K562 (cell line): ENCODE measurements around the gene ZNF775. TPM values are rescaled to one million over a fixed set of nuclear protein-coding genes. Genes with fewer than 3 reads are reported as not detected.

Experiments used
- ATAC-seq: fragments of 200-7000 bp; cut with Tn5 transposase; 3 replicates; pipeline ENCODE4 v1.9.1; 2020; ENCODE audit warnings: moderate library complexity
- BruUV-seq: library from RNA; stranded (reverse); fragments of 400-500 nt; replicated peaks from 2 replicates; lab custom pipeline; 2021; lab: Mats Ljungman, UMichigan
- CTCF ChIA-PET: fragments of 300-600 bp; formaldehyde crosslinking; extraction: SDS; loops from one replicate; lab custom pipeline; 2021; ENCODE audit warnings: low intra/inter-chr PET ratio; lab: Yijun Ruan, JAX
- POLR2A ChIA-PET: fragments of 300-600, 350-650 bp; sonication (Branson Sonifier 250); formaldehyde crosslinking; extraction: SDS; loops from one replicate; lab custom pipeline; 2021; ENCODE audit warnings: antibody characterized with exemption, inconsistent platforms; lab: Yijun Ruan, JAX
- DNase-seq, 4 experiments: peaks; one replicate each; pipeline versions ENCODE4 v3.0.0 to v3.0.0-alpha.2; 2011 to 2018; ENCODE audit warnings: low spot score in 3 of 4, mixed read lengths in 3 of 4; ENCODE audit errors: extremely low read depth in 1 of 4
- FAIRE-seq: peaks from 2 replicates; lab custom pipeline; 2011; peaks lifted over from hg19 to GRCh38; lab: Jason Lieb, UNC
- H2AFZ ChIP-seq: 2 replicates; pipeline ENCODE4 v1.6.0; 2011; ENCODE audit warnings: low read depth, low read length, control low read depth, inconsistent platforms
- H3K27ac ChIP-seq: fragments of 200-600 bp; 3 replicates; pipeline ENCODE4 v1.8.0; 2011; ENCODE audit warnings: low read depth, mild to moderate bottlenecking, control low read depth, inconsistent platforms, low read length, moderate library complexity, mixed read lengths; ENCODE audit errors: extremely low read depth
- H3K27me3 ChIP-seq, 2 experiments: fragments of 300-600 bp in 1 of 2; 2 replicates in 1 of 2; 3 replicates in 1 of 2; pipeline versions ENCODE4 v1.6.0 to v1.8.0; 2011; ENCODE audit warnings: inconsistent platforms in 2 of 2, low read length in 2 of 2, mild to moderate bottlenecking in 1 of 2, mixed read lengths in 1 of 2, moderate library complexity in 1 of 2; ENCODE audit not compliant: control insufficient read depth in 2 of 2, insufficient read depth in 2 of 2
- H3K36me3 ChIP-seq: fragments of 300-600 bp; 3 replicates; pipeline ENCODE4 v1.8.0; 2011; ENCODE audit warnings: mild to moderate bottlenecking, low read length, inconsistent platforms; ENCODE audit not compliant: control insufficient read depth, insufficient read depth
- H3K4me1 ChIP-seq, 2 experiments: fragments of 200-600 bp in 1 of 2; replicated peaks in 1 of 2; 2 replicates in 1 of 2; 3 replicates in 1 of 2; pipeline versions ENCODE4 v1.5.1 to v1.8.0; 2011; ENCODE audit warnings: inconsistent platforms in 2 of 2, low read length in 2 of 2, mild to moderate bottlenecking in 1 of 2, mixed read lengths in 1 of 2, moderate library complexity in 1 of 2; ENCODE audit not compliant: control insufficient read depth in 2 of 2, insufficient read depth in 2 of 2
- H3K4me2 ChIP-seq: 2 replicates; pipeline ENCODE4 v1.6.1; 2011; ENCODE audit warnings: low read length, control low read depth, inconsistent platforms, mixed read lengths; ENCODE audit not compliant: insufficient read depth
- H3K4me3 ChIP-seq: fragments of 200-600 bp; sonication (generic), shearing (Covaris generic); 2 replicates; pipeline ENCODE4 v1.5.1; 2016; ENCODE audit warnings: control low read depth, inconsistent platforms
- H3K79me2 ChIP-seq: fragments of 200-600 bp; 3 replicates; pipeline ENCODE4 v1.8.0; 2011; ENCODE audit warnings: low read length, inconsistent platforms; ENCODE audit not compliant: control insufficient read depth, insufficient read depth
- H3K9ac ChIP-seq, 2 experiments: 2 replicates each; pipeline versions ENCODE4 v1.6.0 to v1.6.1; 2011; ENCODE audit warnings: low read depth in 2 of 2, low read length in 2 of 2, control low read depth in 1 of 2, inconsistent platforms in 1 of 2, mild to moderate bottlenecking in 1 of 2, mixed read lengths in 1 of 2; ENCODE audit not compliant: insufficient read depth in 1 of 2
- H3K9me1 ChIP-seq: one replicate; pipeline ENCODE4 v1.6.0; 2011; ENCODE audit warnings: inconsistent platforms, mild to moderate bottlenecking, low read length, moderate library complexity; ENCODE audit not compliant: control insufficient read depth, insufficient read depth
- H3K9me3 ChIP-seq: replicated peaks from 2 replicates; pipeline ENCODE4 v1.5.1; 2011; ENCODE audit warnings: low read depth, low read length, inconsistent platforms; ENCODE audit not compliant: control insufficient read depth, insufficient read depth
- H4K20me1 ChIP-seq: replicated peaks from 2 replicates; pipeline ENCODE4 v1.6.1; 2011; ENCODE audit warnings: low read length, inconsistent platforms, mixed read lengths; ENCODE audit not compliant: control insufficient read depth, insufficient read depth
- DIDO1 ChIP-seq: fragments of 450-650 bp; IDR thresholded peaks from 2 replicates; pipeline ENCODE4 v1.6.1; 2016; ENCODE audit warnings: low read depth, missing biosample characterization, missing genetic modification characterization
- ELF2 ChIP-seq: fragments of 250-450 bp; sonication (Bioruptor Pico); IDR thresholded peaks from 2 replicates; pipeline ENCODE4 v1.5.0; 2021; ENCODE audit warnings: mild to moderate bottlenecking
- GMEB1 ChIP-seq: fragments of 250-450 bp; sonication (Bioruptor Pico); IDR thresholded peaks from 2 replicates; pipeline ENCODE4 v1.4.0; 2020; ENCODE audit warnings: mild to moderate bottlenecking
- IFI16 ChIP-seq: fragments of 250-450 bp; sonication (Bioruptor Pico); IDR thresholded peaks from 2 replicates; pipeline ENCODE4 v2.1.2; 2022; ENCODE audit warnings: mild to moderate bottlenecking, inconsistent platforms
- KLF6 ChIP-seq: fragments of 250-450 bp; sonication (Bioruptor Pico); IDR thresholded peaks from 2 replicates; pipeline ENCODE4 v1.4.0; 2020; ENCODE audit warnings: mild to moderate bottlenecking, moderate library complexity, borderline replicate concordance
- PHF8 ChIP-seq: fragments of 200-600 bp; sonication (generic); IDR thresholded peaks from 2 replicates; pipeline ENCODE4 v1.6.1; 2012; ENCODE audit warnings: mixed run types, mild to moderate bottlenecking, inconsistent platforms, low read length, moderate library complexity, borderline replicate concordance
- SMAD4 ChIP-seq: fragments of 250-450 bp; sonication (Bioruptor Pico); conservative IDR thresholded peaks from 2 replicates; pipeline ENCODE4 v1.8.0; 2021; ENCODE audit warnings: inconsistent platforms, mild to moderate bottlenecking, moderate library complexity
- TFE3 ChIP-seq: fragments of 450-650 bp; formaldehyde crosslinking; IDR thresholded peaks from 2 replicates; pipeline ENCODE4 v1.4.0; 2020; ENCODE audit warnings: mild to moderate bottlenecking, mixed read lengths
- ZNF124 ChIP-seq: sonication (generic); formaldehyde crosslinking; IDR thresholded peaks from 2 replicates; pipeline ENCODE4 v1.8.1; 2022; ENCODE audit warnings: missing genetic modification reagents
- ZNF449 ChIP-seq: fragments of 250-450 bp; sonication (Bioruptor Pico); IDR thresholded peaks from 2 replicates; pipeline ENCODE4 v1.8.0; 2022; ENCODE audit warnings: moderate library complexity, mild to moderate bottlenecking, inconsistent platforms
- ZNF766 ChIP-seq: fragments of 200-800 bp; sonication (Bioruptor generic); conservative IDR thresholded peaks from 2 replicates; pipeline ENCODE4 v1.6.1; 2016; ENCODE audit warnings: missing genetic modification characterization, missing compliant biosample characterization
- WGBS: fragments of 100-300 bp; shearing (Covaris generic); methylation state at CpG from one replicate; pipeline ENCODE4 v1.1.6; 2016; ENCODE audit warnings: low coverage, mixed read lengths; ENCODE audit not compliant: insufficient coverage; ENCODE audit errors: missing lambda C conversion rate; 5-methylcytosine and 5-hydroxymethylcytosine counted together
- in situ Hi-C: fragments of 300-500 bp; cut with MboI; formaldehyde crosslinking; loops from 4 replicates; pipeline ENCODE4 v1.15.0; 2018; ENCODE audit warnings: inconsistent platforms, mixed read lengths
- intact Hi-C: fragments of 100-400 bp; cut with micrococcal nuclease; formaldehyde crosslinking; loops from 2 replicates; pipeline ENCODE4 v1.14.2; 2022
- polyA plus RNA-seq, 8 experiments: library from polyadenylated mRNA; depleted of rRNA in 4 of 8; stranded (reverse) in 5 of 8; unstranded in 3 of 8; fragments of >200 nt; fragmentation: Nextera tagmentation in 2 of 8; fragmentation: Illumina TruSeq in 1 of 8; extraction: Ambion mirVana in 2 of 8; extraction: Trizol in 1 of 8; gene quantifications; 2 replicates each; pipeline versions ENCODE4 v1.2.1 to v1.2.3, GENCODE V29; 2011 to 2014; ENCODE audit warnings: inconsistent platforms in 1 of 8, missing spikeins in 1 of 8
- total RNA-seq, 7 experiments: library from RNA; depleted of rRNA in 6 of 7; stranded (reverse); fragments of >200 nt in 6 of 7; fragmentation: Illumina TruSeq in 2 of 7; extraction: Trizol in 2 of 7; gene quantifications; 2 replicates each; pipeline versions ENCODE4 v1.2.1 to v1.2.3, GENCODE V29; 2011 to 2021; ENCODE audit warnings: low replicate concordance in 1 of 7
- TF ChIP-seq, protein P1 (sequence below): sonication (generic); formaldehyde crosslinking; IDR thresholded peaks from 2 replicates; pipeline ENCODE4 v1.4.0; 2020; ENCODE audit warnings: mild to moderate bottlenecking, missing genetic modification reagents

ZNF775 gene
- total and polyA plus RNA-seq, 9 of the 15 experiments (the other 6 are each of a cell fraction or from before 2014, with no cell fraction given) = 0.04 to 18.7 (median 4.9) TPM

DNA sequence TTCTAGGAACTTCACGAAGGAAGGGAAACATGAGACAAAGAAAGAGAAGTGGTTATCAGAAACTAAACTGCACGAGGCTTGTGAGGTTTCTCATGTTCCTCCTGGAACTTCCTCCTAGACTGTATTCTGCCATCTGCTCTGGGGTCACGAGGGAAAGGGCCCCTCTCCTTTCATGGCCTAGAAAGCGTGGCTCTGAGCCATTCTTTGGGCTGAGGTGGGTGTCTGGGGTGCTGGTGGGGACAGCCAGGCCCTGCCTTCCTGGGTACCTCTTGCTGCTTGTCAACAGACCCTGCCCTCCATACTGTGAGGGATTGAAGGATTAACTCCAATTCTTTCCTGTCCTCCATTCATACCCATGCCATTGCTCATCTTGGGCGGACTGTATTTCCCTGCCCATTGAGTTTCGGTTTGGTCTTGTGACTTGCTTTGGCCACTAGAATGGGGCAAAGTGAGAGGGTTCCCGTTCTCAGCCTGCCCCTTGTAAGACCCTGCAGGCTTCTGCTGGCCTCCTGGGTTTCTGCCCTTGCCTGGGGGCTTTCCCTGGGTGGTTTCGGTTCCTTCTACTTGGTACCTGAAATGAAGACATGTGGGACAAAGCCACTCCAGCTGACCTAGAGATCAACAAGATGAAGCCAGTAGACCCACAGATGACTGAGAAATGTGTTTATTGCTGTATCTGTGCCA is 56.4 kb downstream of the ZNF775 start:
- Histone ChIP-seq H3K9ac (no peak overlapping the region), H3K9me1 (no peaks in the 10 kb centered on the region), H3K79me2 (no peaks in the 10 kb centered on the region), H3K27ac (no peak overlapping the region), H3K4me3 (no peak overlapping the region), H3K4me2 (no peak overlapping the region), H3K4me1 (peaks cover 13 to 32% of the 10 kb centered on the region in 2 experiments), H3K27me3 (no peaks in the 10 kb centered on the region), H3K36me3 (no peaks in the 10 kb centered on the region), H3K9me3 (no peaks in the 10 kb centered on the region), H4K20me1 (no peaks in the 10 kb centered on the region), H2AFZ (peak overlapping the region; percentile 65)
- 33% methylated on average over 8 of the region's 8 CpGs for WGBS
- ChIA-PET CTCF (interaction anchor here (0.6 kb wide), 1 partner anchor 841 kb away, joined by 6 read pairs; no protein-coding TSS in a partner anchor), POLR2A (no interaction called here)
- no peak for ATAC-seq
- in situ Hi-C loops = no loop called here
- intact Hi-C loops = no loop called here
- DNase-seq = no peak
- FAIRE-seq = no peak
- no TSS peak for BruUV-seq
- TF ChIP-seq ZNF124 (CRISPR knock-in tag) = no peak
- TF ChIP-seq PHF8 = peak; percentile 13; the same call in 1 of the 2 replicates
- TF ChIP-seq, protein P1, sequence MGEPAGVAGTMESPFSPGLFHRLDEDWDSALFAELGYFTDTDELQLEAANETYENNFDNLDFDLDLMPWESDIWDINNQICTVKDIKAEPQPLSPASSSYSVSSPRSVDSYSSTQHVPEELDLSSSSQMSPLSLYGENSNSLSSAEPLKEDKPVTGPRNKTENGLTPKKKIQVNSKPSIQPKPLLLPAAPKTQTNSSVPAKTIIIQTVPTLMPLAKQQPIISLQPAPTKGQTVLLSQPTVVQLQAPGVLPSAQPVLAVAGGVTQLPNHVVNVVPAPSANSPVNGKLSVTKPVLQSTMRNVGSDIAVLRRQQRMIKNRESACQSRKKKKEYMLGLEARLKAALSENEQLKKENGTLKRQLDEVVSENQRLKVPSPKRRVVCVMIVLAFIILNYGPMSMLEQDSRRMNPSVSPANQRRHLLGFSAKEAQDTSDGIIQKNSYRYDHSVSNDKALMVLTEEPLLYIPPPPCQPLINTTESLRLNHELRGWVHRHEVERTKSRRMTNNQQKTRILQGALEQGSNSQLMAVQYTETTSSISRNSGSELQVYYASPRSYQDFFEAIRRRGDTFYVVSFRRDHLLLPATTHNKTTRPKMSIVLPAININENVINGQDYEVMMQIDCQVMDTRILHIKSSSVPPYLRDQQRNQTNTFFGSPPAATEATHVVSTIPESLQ (CRISPR knock-in tag) = 0 out of 2 replicates have a peak, but pooled peaks have one; percentile 34
- TF ChIP-seq DIDO1 (tag) = 0 out of 2 replicates have a peak, but pooled peaks have one; percentile 9
- peak; percentile 99 for TF ChIP-seq ZNF766
- no peak for TF ChIP-seq KLF6
- TF ChIP-seq TFE3 (CRISPR knock-in tag) = peak; percentile 17; the same call in 1 of the 2 replicates
- peak; percentile 36; the same call in 1 of the 2 replicates for TF ChIP-seq GMEB1 (CRISPR knock-in tag)
- 0 out of 2 replicates have a peak, but pooled peaks have one; percentile 12 for TF ChIP-seq SMAD4
- TF ChIP-seq ELF2 (CRISPR knock-in tag) = peak; percentile 52; the same call in 1 of the 2 replicates
- peak; percentile 80 for TF ChIP-seq ZNF449 (CRISPR knock-in tag)
- TF ChIP-seq IFI16 (CRISPR knock-in tag) = no peak
